NT2/D1 (cell line): ENCODE data around the gene MAJIN.
A peak's percentile ranks its signal among the peaks of the same experiment; 100 is the strongest.

Source experiments
- DNase-seq: peaks from one replicate; pipeline ENCODE4 v3.0.0-alpha.2; 2011; ENCODE audit warnings: low read depth, low spot score
- H3K27me3 ChIP-seq: 2 replicates; pipeline ENCODE4 v1.6.0; 2011; ENCODE audit warnings: mild to moderate bottlenecking; ENCODE audit not compliant: insufficient read length, insufficient read depth
- H3K36me3 ChIP-seq: 2 replicates; pipeline ENCODE4 v1.6.1; 2011; ENCODE audit warnings: mild to moderate bottlenecking, low read length, mixed read lengths; ENCODE audit not compliant: insufficient read depth, insufficient read length
- H3K4me1 ChIP-seq: 2 replicates; pipeline ENCODE4 v1.5.1; 2011; ENCODE audit not compliant: insufficient read depth, insufficient read length
- H3K4me3 ChIP-seq: 2 replicates; pipeline ENCODE4 v1.5.1; 2011; ENCODE audit warnings: low read depth; ENCODE audit not compliant: insufficient read length
- H3K9ac ChIP-seq: 2 replicates; pipeline ENCODE4 v1.6.0; 2011; ENCODE audit warnings: low read depth; ENCODE audit not compliant: insufficient read length
- H3K9me3 ChIP-seq: 2 replicates; pipeline ENCODE4 v1.5.1; 2011; ENCODE audit warnings: mild to moderate bottlenecking, low read length; ENCODE audit not compliant: insufficient read depth
- SUZ12 ChIP-seq: IDR thresholded peaks from 2 replicates; pipeline ENCODE4 v1.6.1; 2011; ENCODE audit not compliant: insufficient read length, insufficient read depth; ENCODE audit errors: extremely low read depth
- YY1 ChIP-seq: IDR thresholded peaks from 2 replicates; pipeline ENCODE4 v1.6.1; 2011; ENCODE audit not compliant: insufficient read length, insufficient read depth
- ZNF274 ChIP-seq: IDR thresholded peaks from 2 replicates; pipeline ENCODE4 v1.6.1; 2011; ENCODE audit warnings: mild to moderate bottlenecking, low read depth, low read length

Gene MAJIN

GRCh38 chr11:64931290-64931689 lies 40.6 kb downstream of the MAJIN start:
- TF ChIP-seq SUZ12 (no peak), YY1 (no peak)
- DNase-seq, result no peak
- H3K27me3 ChIP-seq, result no peaks in the 10 kb centered on the region
- H3K4me1 ChIP-seq, result peaks cover 20% of the 10 kb centered on the region
- no peak overlapping the region for H3K9ac ChIP-seq
- no peaks in the 10 kb centered on the region for H3K9me3 ChIP-seq
- H3K4me3 ChIP-seq, result no peak overlapping the region
- peaks cover 23% of the 10 kb centered on the region for H3K36me3 ChIP-seq

GRCh38 chr11:64930340-64930739 lies 41.6 kb downstream of the MAJIN start:
- Histone ChIP-seq H3K27me3 (peaks cover 2% of the 10 kb centered on the region), H3K36me3 (peaks cover 23% of the 10 kb centered on the region), H3K4me1 (peaks cover 19% of the 10 kb centered on the region), H3K9ac (no peak overlapping the region), H3K4me3 (no peak overlapping the region), H3K9me3 (no peaks in the 10 kb centered on the region)
- DNase-seq, result no peak
- TF ChIP-seq SUZ12, result no peak
- no peak for TF ChIP-seq YY1
- no peak for TF ChIP-seq ZNF274

- no peak overlapping the region for H3K9ac ChIP-seq
- H3K9me3 ChIP-seq, result no peaks in the 10 kb centered on the region
- no peak for DNase-seq
- peaks cover 23% of the 10 kb centered on the region for H3K36me3 ChIP-seq
- TF ChIP-seq YY1 (no peak), SUZ12 (no peak), ZNF274 (no peak)
- H3K27me3 ChIP-seq, result peaks cover 9% of the 10 kb centered on the region
- H3K4me1 ChIP-seq, result peaks cover 14% of the 10 kb centered on the region
- H3K4me3 ChIP-seq, result no peak overlapping the region
Measured at GRCh38 chr11:64929625-64930024, 42.3 kb downstream of the MAJIN start.

- TF ChIP-seq YY1 (no peak), SUZ12 (no peak), ZNF274 (no peak)
Measured at GRCh38 chr11:64928957-64929356, 43.0 kb downstream of the MAJIN start.

GRCh38 chr11:64926689-64927088 lies 45.2 kb downstream of the MAJIN start:
- Histone ChIP-seq H3K27me3 (peaks cover 9% of the 10 kb centered on the region), H3K4me3 (no peak overlapping the region), H3K4me1 (peaks cover 15% of the 10 kb centered on the region), H3K36me3 (peaks cover 14% of the 10 kb centered on the region), H3K9me3 (no peaks in the 10 kb centered on the region), H3K9ac (no peak overlapping the region)
- TF ChIP-seq YY1 (no peak), ZNF274 (no peak), SUZ12 (no peak)
- no peak for DNase-seq

More at GRCh38 chr11:64928957-64929356, 43.0 kb downstream of the MAJIN start:
- H3K27me3 ChIP-seq, result peaks cover 9% of the 10 kb centered on the region
- no peaks in the 10 kb centered on the region for H3K9me3 ChIP-seq
- H3K4me1 ChIP-seq, result peaks cover 12% of the 10 kb centered on the region
- no peak overlapping the region for H3K9ac ChIP-seq
- H3K36me3 ChIP-seq, result peaks cover 23% of the 10 kb centered on the region
- no peak for DNase-seq
- no peak overlapping the region for H3K4me3 ChIP-seq

- TF ChIP-seq ZNF274, result no peak
- TF ChIP-seq YY1, result no peak
- TF ChIP-seq SUZ12, result no peak
- no peak for DNase-seq
- Histone ChIP-seq H3K27me3 (peaks cover 9% of the 10 kb centered on the region), H3K9ac (peak overlapping the region; percentile 86), H3K4me3 (no peak overlapping the region), H3K36me3 (peaks cover 6% of the 10 kb centered on the region), H3K4me1 (peaks cover 15% of the 10 kb centered on the region), H3K9me3 (no peaks in the 10 kb centered on the region)
Measured at GRCh38 chr11:64925536-64926436, 46.1 kb downstream of the MAJIN start.

- no peak for DNase-seq
- TF ChIP-seq ZNF274, result no peak
- TF ChIP-seq SUZ12, result no peak
- no peak for TF ChIP-seq YY1
- H3K9ac ChIP-seq, result peak overlapping the region; percentile 86
Measured at GRCh38 chr11:64924910-64925284, 47.0 kb downstream of the MAJIN start.

More at GRCh38 chr11:64924910-64925284, 47.0 kb downstream of the MAJIN start:
- Histone ChIP-seq H3K27me3 (peaks cover 9% of the 10 kb centered on the region), H3K4me1 (peaks cover 15% of the 10 kb centered on the region), H3K9me3 (no peaks in the 10 kb centered on the region), H3K4me3 (peak overlapping the region; percentile 50), H3K36me3 (no peaks in the 10 kb centered on the region)
